Subcutaneous adipose tissue (tissue), 4 donors: ENCODE measurements around the gene TCF25. TPM values are rescaled to one million over a fixed set of nuclear protein-coding genes. Genes with fewer than 3 reads are reported as not detected.

Experiments
- total RNA-seq, 4 donors: library from RNA; depleted of rRNA; stranded (reverse); fragments of >200 nt; gene quantifications; one replicate each; pipeline ENCODE4 v1.1.0, GENCODE V29; 2016
- TF ChIP-seq, protein P1 (sequence below): fragments of 450-650 bp; IDR thresholded peaks from one replicate; pipeline ENCODE4 v1.5.1; 2016; ENCODE audit warnings: low read depth, mild to moderate bottlenecking, control low read depth, antibody characterized with exemption, moderate library complexity

The TCF25 gene
- total RNA-seq, 4 donors from 2014 or later: 147 to 240 (median 148) TPM

GRCh38 chr16:89949756-89950155, 76.4 kb downstream of the TCF25 start:
- TF ChIP-seq, protein P1, sequence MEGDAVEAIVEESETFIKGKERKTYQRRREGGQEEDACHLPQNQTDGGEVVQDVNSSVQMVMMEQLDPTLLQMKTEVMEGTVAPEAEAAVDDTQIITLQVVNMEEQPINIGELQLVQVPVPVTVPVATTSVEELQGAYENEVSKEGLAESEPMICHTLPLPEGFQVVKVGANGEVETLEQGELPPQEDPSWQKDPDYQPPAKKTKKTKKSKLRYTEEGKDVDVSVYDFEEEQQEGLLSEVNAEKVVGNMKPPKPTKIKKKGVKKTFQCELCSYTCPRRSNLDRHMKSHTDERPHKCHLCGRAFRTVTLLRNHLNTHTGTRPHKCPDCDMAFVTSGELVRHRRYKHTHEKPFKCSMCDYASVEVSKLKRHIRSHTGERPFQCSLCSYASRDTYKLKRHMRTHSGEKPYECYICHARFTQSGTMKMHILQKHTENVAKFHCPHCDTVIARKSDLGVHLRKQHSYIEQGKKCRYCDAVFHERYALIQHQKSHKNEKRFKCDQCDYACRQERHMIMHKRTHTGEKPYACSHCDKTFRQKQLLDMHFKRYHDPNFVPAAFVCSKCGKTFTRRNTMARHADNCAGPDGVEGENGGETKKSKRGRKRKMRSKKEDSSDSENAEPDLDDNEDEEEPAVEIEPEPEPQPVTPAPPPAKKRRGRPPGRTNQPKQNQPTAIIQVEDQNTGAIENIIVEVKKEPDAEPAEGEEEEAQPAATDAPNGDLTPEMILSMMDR: no peak

DNA sequence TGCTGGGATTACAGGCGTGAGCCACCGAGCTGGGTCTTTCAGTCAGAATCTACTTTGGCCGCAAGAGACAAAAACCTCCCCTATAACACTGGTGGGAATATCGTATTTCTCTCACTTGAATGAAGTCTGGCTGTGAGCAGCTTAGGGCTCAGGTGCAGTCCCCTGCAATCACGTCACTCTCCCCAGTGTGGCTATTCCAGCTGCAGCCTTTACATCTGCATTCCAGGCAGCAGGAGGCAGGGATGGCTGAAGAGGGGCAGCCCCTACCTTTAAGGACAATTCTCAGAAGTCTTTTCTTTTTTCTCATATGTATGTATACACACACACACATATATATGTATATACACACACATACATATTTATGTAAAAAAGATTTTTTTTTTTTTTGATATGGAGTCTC, 78.1 kb downstream of the TCF25 start:
- TF ChIP-seq, protein P1: no peak

GRCh38 chr16:89952049-89952448, 78.7 kb downstream of the TCF25 start:
- TF ChIP-seq, protein P1: no peak

- TF ChIP-seq, protein P1: no peak
These were observed 79.2 kb downstream of the TCF25 start for GRCh38 chr16:89952551-89952950.

DNA sequence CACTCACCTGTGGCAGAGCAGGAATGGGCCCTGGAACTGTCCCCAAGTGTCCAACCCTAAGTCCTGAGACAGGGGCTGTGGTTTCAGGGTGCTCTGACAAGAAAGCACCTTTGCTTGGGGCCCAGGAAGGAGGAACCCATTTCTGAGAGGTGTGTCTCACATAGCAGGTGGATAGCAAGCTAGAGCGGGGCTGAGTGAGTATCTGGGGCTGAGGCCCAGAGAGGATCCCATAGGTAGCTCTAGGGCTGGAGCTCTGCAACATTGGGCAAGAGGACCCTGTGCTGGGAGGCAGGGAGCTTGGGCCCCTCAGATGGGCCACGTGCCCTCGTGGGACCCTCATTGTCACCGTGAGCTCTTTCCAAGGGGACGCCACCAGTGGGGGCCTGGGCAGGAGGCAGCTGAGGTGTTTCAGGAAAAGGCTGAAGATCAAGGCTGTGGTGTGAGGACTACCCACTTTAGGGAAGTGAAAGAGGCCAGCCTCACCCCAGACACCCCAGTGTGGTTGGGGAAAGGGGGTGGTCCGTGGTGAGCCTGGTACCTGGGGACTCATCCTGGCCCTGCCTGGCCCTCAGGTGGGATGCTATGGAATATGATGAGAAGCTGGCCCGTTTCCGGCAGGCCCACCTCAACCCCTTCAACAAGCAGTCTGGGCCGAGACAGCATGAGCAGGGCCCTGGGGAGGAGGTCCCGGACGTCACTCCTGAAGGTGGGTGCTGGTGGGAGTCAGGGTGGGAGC, 80.4 kb downstream of the TCF25 start:
- TF ChIP-seq, protein P1: no peak

DNA sequence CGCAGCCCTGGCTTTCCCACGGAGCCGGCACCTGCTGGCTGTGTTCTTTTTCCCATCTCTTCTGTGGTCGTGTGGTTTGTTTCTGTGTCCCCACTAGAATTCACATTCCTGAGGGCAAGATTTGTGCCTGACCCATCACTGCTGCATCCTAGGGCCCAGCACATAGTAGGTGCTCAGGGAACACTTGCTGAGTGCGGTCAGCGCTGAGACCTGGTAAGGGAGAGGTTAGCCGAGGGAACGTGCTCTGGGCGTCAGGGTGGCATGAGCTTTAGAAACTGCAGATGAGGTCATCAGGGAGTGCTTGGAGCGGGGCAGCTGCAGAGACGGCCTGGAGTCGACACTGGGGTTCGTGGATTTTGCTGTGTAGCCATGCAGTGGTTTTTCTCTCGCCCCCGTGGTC, 81.1 kb downstream of the TCF25 start:
- TF ChIP-seq, protein P1: no peak

DNA sequence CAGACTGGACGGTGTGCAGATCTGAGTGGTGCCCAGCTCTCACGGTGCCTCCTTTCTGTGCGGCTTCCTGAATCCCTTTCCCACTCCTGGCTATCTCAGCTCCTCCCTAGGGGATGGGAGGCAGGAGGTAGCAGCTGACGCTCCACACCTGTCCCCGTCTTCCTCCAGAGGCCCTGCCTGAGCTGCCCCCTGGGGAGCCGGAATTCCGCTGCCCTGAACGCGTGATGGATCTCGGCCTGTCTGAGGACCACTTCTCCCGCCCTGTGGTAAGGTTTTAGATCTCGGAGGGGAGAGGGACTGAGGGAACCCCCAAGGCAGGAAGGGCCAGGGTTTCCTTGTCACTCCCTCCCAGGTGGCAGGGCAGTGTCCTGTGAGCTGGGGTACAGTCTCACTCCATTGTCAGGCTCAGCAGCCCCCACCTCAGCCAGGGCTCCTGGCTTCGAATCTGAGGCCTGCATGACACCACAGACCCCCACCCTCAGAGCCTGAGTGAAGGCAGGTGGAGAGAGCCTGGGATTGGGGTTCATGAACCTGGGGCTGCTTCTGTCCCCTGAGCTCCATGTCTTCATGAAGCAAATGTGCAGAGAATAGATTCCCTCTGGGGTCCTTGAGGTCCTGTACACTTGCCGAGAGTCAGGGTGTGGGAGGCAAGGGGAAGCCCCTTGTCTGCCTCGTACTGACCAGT, 81.8 kb downstream of the TCF25 start:
- TF ChIP-seq, protein P1: no peak
